ENCODE results near the gene M1AP.
"Not testable (repeated sequence)": the region's sequence is repeated elsewhere in the genome, so short reads cannot be mapped to it uniquely, and the experiment has no call there.

M1AP gene

DNA sequence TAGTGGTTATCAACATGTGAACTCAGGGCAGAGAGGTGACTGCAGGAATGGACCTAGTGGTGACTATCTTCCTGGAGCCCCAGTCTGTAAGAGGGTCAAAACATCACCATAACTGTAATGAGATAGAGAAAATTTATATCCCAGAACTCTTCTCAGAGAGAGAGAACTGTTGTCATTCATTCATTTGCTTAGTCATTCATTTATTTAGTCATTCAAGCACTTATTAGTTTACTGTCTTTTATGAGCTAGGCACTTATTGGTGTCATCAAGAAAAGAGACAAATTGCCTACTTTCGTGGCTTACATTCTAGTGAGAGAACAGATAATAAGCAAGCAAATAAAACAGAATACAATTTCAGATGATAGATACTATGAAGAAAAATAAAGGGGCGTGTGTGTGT lies 59.5 kb downstream of the M1AP start:
- no peak for DNase-seq

DNA sequence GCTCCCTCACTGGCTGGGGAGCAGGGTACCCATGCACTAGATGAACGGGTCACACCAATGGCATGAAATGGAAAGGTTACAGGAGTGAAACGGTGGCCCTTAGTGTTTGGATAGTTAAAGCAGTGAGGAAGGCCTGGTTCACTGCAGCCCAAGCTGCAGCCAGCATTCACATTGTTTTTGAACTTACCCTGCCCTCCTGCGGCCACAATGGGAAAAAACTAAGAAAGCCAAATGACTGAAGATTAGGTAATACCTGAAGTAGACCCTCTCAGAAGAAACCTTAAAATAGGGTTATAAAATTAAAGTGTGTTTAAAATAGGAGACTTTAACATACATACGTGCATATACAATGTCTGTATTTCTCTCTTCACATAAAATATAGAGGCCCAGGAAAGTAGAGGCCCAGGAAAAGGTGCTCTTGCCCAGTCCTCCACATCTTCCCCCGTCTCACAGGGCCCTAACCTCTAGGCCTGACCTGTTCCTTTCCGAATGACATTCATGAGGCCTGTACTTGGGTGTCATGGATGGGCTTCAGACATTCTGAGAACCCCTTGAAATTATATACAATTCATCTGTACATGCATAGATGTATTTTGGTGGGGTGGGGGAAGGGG lies 60.4 kb downstream of the M1AP start:
- DNase-seq = peak; percentile 42 to 57

DNA sequence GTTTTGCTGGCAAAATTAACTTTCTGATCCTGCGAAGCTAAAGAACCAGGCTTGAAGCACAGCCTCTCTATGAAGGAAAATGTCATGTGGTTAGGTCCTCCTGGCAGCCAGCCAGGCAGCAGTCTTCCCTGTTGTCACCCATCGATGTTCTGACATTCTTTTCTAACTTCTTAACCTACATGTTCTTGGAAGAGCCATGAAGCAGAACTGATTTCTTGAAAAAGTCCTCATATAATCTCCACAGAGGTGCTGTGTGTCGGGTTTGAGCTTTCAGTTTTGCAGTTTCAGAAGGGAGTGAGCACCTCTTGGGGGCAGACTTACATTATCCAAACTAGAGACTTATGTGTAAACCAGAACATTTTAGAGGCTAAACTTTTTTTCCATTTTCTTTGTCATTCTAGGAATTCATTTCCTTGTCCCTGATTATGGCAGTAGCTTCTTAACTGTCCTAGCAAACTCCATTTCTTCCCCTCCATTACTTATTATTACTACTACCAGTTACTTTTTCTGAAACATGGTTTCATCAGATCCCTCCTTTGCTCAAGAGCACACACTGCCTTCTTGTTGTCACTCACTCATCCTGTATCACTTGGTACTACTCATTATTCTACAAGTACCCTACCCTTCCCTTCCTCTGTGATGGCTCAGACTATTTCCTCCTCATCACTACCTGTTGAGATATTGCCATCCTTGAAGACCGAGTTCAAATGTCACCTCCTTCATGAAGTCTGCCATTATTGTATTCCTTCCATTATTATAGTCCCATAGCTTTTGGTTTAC lies 62.5 kb downstream of the M1AP start:
- DNase-seq = peak in 1 of 2 experiments; percentile 4

DNA sequence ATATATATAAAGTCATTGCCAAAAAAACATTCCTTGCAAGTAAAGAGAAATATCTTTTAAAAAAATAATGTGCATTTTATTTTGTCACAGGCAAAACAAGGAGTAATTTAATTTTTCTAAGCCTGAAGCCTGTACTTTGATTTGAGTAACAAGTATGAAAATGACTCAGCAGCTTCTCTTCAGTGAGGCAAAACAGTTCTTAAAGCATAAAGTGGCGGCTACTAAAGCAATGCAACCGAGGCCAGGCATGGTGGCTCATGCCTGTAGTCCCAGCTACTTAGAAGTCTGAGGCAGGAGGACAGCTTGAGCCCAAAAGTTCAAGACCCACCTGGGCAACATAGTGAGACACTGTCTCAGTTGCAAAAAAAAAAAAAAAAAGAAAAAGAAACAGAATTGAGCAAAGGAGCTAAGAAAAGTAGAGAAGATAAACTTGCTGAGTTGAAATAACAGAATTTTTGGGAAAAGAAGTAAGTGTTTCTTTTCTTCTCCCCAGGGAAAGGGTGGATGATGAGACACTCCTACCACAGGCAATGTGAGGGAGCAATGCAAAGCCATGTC lies 64.0 kb downstream of the M1AP start:
- DNase-seq = no peak

DNA sequence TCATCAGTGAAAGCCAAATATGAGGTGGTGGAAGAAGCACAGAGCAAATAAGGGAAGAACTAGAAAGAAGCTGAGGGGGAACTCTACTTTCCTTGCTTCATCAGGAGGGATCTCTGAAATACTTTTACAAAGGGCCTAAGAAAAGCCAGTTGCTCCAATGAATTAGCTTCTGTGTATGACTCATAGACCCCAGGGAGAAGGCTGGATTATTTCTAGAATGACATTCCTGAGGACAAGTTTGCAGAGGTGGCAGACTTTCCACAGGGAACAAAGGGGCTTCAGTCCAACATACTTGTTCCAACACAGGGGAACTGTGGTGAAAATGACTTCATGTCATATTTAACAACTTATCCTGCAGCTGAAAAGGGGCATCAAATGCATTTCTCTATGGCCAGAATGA lies 64.6 kb downstream of the M1AP start:
- no peak for DNase-seq

DNA sequence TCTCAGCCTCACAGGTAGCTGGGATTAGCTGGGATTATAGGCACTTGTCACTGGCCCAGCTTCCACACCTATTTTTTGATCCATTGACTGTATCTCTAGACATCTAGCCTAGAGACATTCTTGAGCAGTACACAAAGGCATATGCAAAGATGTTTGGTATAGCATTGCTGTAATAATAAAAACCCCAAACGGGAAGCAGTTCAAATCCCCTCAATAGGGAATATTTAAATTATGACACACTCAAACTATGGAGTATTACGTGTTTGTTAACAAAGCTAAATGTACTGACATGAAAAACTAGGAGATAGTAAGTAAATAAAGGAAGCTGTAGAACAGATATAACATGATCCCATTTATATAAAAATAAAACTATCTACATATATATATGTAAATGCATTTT lies 65.9 kb downstream of the M1AP start:
- no peak for DNase-seq

DNA sequence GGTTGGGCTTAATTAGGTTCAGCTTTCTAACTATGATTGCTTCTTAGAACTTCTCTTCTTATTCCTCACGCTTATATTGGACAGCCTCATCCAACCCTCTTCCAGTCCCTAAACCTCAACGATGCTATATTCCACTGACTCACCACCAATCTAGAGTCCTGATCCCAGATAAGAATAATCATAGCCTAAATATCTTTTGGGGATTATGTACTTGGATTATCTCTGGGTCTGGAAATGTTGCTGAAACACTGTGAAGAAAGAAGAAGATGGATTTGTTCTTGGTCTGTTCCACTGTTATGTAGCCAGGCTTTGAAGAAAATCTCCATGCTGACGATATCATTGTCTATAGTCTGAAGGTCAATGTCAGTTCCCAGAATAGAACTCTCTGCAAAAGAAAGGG lies 66.7 kb downstream of the M1AP start:
- DNase-seq = no peak

DNA sequence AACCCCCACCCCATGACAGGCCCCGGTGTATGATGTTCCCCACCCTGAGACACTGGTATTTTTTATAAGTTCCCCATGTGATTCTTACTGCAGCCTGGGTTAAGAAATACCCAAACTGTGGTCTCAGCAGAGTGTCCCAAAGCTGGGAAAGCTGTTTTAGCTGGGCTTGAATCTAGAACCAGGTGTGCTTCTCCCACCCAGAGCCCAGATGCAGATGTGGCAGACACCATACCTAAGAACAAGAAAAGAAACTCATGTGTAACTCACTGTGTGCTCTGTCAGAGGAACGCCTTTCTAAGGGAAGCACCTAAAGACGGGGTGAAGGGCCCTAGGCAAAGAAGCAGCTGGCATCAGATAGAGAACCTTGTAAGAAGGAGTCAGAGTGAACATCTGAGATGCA lies 69.7 kb downstream of the M1AP start:
- no peak for DNase-seq

DNA sequence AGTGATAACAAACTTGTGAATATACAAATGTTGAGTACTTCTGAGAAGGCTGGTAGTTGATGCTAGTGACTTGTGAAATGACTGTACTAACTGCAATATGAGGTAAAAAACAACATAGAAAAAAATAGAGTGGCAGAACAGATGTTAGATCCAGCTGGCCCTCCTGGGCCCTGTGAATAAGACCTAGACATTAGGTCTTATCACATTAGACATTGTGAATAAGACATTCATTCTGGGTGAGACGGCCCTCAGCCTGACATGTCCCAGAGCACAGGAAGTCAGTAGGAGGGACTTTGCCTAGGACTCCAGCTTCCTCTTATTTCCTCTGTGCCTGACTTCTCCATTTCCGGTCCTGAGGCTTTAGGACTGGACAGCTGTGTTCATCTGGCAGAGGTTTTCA lies 70.7 kb downstream of the M1AP start:
- DNase-seq = no peak

DNA sequence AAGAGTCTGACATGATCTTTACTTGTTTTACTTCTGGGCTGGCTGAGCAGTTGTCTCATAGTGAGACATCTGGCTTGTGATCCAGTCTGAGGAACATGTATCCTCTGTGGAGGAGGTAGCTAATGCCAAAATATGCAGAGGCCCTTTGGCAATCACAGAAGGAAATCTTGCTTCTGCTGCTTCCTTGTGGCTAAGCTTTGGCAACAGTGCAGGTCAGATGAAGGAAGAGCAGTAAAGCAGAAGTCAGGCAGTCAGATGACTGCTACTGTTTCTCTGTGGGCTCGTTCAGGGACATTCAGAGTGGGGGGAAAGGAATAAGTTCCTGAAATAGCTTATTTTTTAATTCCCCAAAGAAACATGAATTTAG lies 71.3 kb downstream of the M1AP start:
- no peak for DNase-seq

DNA sequence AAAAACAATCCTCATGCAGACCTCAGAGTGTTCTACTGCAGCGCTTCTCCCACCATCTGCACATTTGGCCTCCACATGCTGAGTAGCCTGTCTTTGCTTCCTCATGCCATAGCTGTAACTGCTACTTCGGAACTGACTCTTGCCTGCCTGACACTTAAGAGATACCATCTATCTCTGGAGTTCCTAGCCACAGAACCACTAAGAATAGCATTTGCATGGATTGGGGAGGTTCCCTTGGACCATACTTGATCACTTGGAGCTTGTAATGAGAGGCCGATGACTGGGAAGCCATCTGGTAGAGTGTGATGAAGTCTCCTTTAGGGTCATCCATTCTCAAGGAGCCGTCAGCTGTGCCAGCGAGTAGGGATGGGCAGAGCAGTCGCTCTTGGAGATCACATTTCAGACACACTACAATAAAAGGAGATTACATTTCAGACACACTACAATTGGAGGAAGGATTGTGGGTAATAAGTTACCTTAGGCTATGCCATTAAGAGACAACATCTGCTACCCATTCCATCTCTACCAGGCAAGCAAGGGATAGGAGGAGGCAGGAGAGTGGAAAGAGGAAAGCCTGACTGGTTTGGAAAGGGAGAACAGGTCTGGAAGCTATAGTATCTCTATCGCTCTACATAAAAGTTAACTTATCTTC lies 71.8 kb downstream of the M1AP start:
- no peak for DNase-seq

DNA sequence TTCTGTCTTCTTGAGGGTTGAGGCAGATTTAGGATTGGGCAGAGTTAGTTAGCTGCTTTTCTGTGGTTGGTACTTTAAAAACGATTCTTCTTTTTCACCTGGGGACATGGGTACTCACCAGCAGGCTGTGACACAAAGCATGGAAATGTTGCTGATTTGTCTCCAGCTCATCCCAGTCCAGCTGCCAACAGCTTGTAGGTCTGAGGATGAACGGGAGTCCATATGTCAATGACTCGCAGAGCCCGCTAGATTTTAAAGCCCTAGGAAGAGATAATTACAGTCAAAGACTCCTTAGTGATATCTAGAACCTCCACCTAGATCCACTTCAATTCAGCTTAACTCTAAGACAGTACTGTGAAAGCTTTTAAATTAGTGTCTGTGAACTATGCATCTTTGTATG lies 72.8 kb downstream of the M1AP start:
- no peak for DNase-seq

DNA sequence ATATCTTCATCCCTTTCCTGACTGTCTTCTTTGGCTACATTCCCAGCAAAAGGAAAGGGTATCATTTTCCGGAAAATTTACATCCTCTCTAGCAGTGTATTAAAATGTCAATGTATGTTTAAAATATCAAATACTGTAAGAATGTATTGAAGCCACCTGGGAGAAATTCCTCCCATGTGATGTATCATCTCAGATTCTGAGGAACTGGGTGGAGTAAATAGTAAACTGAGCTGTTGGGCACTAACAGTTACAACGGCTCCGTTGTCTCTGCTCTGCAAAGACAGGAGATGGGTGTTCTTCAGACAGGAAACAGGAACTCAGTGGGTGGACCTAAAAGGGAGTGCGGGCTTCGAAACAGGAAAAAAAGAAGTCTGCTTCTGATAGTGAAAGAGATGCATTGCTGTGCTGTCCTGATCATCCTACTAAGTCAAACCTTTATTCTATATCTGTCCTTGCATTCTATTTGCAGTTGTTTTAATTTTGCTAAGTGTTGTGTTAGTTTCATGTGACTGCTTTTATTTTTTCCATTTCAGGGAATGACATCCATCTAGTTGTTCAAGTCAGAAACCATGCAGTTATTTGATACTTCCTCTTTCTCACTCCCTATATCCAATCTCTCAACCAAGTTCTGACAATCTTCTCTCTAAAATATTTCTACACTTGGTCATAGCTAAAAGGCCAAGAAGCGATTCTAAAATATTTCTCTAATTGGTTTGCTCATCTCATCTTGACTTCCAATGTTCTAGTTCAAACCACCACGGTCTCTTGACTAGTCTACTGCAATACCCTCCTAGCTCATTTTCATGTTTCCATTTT lies 74.2 kb downstream of the M1AP start:
- no peak for DNase-seq

DNA sequence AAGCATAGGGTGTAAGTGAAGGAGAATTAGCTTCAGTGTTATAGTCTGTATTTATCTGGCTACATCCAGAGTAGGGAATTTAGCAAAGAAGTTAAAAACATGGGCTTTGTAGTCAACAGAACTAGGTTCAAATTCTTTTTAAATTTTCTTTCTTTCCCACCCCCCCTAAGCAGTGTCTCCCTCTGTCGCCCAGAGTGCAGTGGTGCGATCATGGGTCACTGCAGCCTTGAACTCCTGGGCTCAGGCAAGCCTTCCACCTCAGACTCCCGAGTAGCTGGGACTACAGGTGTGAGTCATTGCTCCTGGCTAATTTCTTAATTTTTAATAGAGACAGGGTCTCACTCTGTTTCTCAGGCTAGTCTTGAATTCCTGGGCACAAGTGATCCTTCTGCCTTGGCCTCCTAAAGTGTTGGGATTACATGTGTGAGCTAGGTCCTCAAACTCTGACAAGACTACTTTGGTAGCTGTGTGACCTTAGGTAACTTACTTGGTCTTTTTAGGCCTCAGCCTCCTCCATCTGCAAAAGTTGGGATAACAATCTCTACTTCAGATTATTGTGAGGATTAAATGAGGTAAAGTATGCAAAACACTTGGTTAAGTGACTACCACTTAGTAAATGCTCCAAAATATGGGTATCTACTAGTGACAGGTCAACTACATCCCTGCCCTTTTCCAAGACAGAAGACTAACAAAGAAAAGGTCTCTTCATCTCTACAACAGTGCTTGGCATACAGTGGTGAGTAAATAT lies 75.8 kb downstream of the M1AP start:
- no peak for DNase-seq

DNA sequence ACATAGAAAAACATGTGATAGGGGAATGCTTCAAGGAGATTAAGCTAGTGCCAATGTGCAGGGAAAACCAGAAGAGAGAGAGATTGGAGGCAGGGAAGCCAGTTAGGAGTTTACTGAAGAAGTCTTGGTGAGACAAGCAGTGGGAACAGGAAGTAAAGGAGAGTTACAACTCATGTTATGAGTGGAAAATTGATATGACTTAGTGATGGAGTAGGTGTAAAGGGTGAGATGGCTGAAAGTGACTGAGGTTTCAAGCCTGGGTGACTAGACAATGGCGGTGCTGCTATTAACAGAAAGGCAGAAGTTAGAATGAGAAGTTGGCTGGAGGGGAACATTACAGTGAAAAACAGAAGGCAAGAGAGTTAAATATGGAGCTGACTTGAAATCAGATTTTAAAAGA lies 77.1 kb downstream of the M1AP start:
- no peak for DNase-seq

DNA sequence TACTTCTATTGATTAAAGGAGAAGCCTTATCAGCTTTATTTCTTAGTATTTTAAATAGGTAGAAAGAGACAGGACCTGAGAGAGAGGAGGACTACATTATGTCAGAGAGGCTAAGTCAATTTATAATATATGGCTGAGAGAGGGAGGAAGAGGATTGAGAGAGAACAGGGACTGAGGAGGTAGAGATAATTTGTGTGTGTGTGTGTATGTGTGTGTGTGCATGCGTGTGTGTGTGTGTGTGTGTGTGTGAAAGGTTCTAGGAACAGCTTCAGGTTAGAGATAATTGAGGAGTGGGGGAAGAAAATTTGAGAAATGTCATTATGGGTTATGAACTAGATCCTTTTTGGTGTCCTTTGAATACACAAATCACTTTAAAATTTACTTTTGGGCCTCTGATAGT lies 78.4 kb downstream of the M1AP start:
- no peak for DNase-seq

DNA sequence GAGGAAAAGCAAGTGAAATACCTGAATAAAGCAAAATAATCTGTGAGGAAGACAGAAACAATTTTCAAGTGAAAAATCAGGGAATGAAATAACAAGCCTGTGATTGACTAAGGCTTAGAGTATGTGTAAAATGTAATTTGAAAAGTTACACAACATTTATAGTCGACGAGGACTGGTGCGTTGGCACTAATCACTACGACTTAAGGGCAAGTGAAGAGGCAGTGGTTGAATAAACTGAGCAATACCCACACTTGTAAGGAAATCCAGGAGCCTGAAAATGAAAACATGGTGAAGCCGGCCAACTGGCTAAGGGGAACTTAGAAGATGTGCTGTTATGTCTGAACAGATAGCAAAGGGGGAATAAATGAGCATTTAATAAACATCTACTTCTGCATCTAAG lies 80.2 kb downstream of the M1AP start:
- no peak for DNase-seq

DNA sequence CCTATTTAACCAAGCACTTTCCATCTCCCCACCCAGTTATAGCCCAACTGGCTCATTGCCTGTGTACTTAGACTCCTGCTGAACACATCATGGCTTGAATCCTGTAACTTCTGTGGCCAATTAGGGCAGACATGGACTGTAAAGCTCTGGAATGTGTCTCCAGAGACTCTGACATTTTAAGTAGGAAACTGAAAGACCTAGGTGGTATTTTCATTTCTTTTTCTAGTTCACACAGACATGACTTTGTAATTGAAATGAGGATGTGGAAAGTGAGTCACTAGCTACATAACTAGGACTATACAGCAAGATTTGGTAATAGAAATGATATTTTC lies 81.4 kb downstream of the M1AP start:
- no peak for DNase-seq

DNA sequence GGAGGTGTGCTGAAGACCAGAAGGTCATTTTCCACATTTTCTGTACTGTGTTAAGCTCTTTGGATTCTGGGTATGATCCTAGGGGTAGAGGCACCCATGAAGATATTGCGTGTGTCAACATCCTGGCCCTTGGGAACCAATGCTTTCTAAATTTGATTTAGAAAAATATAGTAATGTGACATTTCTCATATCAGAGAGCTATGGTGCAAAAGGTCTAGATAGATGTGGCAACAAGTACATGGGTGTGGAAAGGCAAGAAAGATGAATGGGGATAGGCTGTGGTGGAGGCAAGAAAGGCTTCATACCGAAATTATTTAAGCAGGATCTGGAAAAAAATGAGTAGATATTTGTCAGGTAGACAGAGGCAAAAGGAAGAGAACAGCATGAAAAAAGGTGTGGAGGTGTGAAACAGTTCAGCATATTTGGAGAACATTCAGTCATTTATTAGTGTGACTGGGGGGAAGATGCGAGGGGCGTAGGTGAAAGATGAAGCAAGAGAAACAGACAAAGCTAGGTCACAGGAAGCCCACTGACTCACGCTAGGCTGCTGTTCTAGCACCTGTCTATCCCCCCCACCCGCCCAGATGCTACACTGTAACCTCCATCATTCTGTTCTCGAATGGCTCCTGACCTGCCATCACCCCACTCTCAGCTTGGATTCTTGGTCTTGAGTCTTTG lies 81.9 kb downstream of the M1AP start:
- DNase-seq = no peak

DNA sequence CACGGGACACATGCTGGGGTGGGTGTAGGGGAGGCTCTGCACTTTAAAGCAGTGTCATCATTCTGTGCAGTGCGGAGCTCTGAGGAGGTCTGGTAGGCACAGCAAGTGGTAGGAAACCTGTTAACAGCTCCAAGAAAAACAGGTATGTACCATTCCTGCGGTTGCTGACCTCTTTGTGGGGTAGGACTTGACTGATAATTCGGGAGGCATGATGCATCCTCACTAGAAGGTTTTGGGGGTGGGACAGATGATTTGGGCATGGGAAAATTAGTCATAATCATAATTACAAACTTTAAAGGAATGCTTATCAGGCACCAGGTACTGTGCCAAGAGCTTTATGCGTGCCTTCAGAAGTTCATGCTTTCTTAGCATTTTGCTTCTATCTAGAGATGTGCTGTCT lies 83.9 kb downstream of the M1AP start:
- no peak for DNase-seq

DNA sequence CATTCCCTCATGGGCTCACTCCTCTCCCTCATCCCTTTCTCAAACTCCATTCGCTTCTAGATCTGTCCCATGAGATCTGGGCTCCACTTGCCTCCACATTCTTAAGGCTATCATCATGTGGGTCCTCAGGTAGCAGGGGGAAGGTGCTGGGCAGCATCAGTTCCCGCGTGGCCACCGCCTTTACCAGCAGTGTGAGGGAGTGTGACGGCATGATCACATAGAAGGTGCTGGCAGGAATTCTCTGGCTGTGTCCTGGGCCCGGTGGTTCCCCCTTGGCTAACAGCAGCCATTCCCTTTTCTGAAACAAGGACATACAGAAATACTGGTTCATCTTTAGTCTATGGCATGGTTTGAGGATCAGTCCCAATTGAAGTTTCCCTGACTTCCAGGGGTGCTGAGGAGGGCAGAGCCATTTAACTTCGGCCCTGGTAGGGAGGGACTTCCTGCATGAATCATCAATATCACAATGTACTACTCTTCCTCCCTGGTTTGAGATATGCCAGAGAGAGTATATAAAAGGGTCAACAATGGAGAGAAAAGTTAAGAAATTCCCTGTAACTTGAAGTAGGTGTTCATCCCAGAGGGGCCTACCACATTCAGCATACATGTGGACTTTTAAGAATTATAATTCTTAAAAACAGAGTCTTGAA lies 85.9 kb downstream of the M1AP start:
- no peak for DNase-seq

DNA sequence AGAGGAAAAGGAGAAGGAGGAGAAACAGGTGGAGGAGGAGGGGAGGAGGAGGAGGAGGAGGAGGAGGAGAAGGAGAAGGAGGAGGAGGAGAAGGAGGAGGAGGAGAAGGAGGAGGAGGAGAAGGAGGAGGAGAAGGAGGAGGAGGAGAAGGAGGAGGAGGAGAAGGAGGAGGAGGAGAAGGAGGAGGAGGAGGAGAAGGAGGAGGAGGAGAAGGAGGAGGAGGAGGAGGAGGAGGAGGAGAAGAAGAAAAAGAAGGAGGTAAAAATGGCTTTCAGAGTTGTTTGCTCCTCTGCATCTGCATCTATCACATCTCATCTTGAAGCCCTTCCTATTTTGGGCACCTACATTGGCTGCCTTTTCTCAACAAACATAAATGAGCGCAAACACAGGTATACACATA lies 87.1 kb downstream of the M1AP start:
- DNase-seq = not testable (repeated sequence)

Measured in activated CD4-positive, alpha-beta T cell treated with anti-CD3 and anti-CD28 coated beads, Interleukin-2, amount 50 U/mL, for 4 hours (primary cell).